OCI-LY3 (cell line): ENCODE data around the gene PPIP5K1.

Experiments
- EZH2phosphoT487 ChIP-seq: fragments of 200-600 bp; shearing (Covaris generic); IDR thresholded peaks from 2 replicates; pipeline ENCODE4 v1.6.1; 2018; ENCODE audit warnings: antibody characterized with exemption, mixed run types, low read depth
- TF ChIP-seq, protein P1 (sequence below): fragments of 200-600, 300-600 bp; sonication (generic); IDR thresholded peaks from 2 replicates; pipeline ENCODE4 v1.5.1; 2014; ENCODE audit warnings: antibody characterized with exemption, low read length, low read depth

DNA sequence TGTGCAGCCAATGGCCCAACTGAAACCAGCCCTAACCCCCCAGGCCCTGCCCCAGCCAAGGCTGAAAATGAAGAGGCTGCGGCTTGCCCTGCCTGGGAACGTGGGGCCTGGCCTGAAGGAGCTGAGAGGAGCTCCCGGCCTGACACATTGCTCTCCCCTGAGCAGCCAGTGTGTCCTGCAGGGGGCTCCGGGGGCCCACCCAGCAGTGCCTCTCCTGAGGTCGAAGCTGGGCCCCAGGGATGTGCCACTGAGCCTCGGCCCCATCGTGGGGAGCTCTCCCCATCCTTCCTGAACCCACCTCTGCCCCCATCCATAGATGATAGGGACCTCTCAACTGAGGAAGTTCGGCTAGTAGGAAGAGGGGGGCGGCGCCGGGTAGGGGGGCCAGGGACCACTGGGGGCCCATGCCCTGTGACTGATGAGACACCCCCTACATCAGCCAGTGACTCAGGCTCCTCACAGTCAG lies 61.4 kb downstream of the PPIP5K1 start:
- TF ChIP-seq, protein P1, sequence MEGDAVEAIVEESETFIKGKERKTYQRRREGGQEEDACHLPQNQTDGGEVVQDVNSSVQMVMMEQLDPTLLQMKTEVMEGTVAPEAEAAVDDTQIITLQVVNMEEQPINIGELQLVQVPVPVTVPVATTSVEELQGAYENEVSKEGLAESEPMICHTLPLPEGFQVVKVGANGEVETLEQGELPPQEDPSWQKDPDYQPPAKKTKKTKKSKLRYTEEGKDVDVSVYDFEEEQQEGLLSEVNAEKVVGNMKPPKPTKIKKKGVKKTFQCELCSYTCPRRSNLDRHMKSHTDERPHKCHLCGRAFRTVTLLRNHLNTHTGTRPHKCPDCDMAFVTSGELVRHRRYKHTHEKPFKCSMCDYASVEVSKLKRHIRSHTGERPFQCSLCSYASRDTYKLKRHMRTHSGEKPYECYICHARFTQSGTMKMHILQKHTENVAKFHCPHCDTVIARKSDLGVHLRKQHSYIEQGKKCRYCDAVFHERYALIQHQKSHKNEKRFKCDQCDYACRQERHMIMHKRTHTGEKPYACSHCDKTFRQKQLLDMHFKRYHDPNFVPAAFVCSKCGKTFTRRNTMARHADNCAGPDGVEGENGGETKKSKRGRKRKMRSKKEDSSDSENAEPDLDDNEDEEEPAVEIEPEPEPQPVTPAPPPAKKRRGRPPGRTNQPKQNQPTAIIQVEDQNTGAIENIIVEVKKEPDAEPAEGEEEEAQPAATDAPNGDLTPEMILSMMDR, result no peak
- TF ChIP-seq EZH2phosphoT487, result no peak
